Tibial artery (tissue), 4 donors: ENCODE results near the gene NELFA.

Source experiments
- DNase-seq, 2 donors: peaks; one replicate each; pipeline ENCODE4 v3.0.0-alpha.2; 2019
- H3K27ac ChIP-seq, 2 donors: fragments of 200-600 bp; sonication (generic) in 1 of 2; 1 replicate in 1 of 2; 2 replicates in 1 of 2; pipeline ENCODE4 v1.5.1; 2018 to 2019; ENCODE audit warnings: mild to moderate bottlenecking in 1 of 2
- H3K27me3 ChIP-seq, 2 donors: fragments of 200-600 bp; sonication (generic) in 1 of 2; one replicate each; pipeline versions ENCODE4 v1.5.1 to v1.6.0; 2016 to 2019
- H3K36me3 ChIP-seq, 3 donors: fragments of 200-600 bp; sonication (generic) in 2 of 3; one replicate each; pipeline ENCODE4 v1.5.1; 2016 to 2019; ENCODE audit warnings: mild to moderate bottlenecking in 2 of 3
- H3K4me1 ChIP-seq, 4 donors: fragments of 200-600 bp; sonication (generic) in 2 of 4; 1 replicate in 3 of 4; 2 replicates in 1 of 4; pipeline ENCODE4 v1.5.1; 2016 to 2019
- H3K4me3 ChIP-seq, 2 donors: fragments of 200-600 bp; sonication (generic) in 1 of 2; 1 replicate in 1 of 2; 2 replicates in 1 of 2; pipeline ENCODE4 v1.5.1; 2018 to 2019; ENCODE audit warnings: mild to moderate bottlenecking in 2 of 2
- H3K9me3 ChIP-seq, 3 donors: fragments of 200-600 bp; sonication (generic) in 1 of 3; one replicate each; pipeline ENCODE4 v1.5.1; 2016 to 2019
- CTCF ChIP-seq, 2 experiments: fragments of 200-600 bp in 1 of 2; fragments of 450-650 bp in 1 of 2; IDR thresholded peaks; one replicate each; pipeline ENCODE4 v1.5.1; 2017 to 2019; ENCODE audit warnings: antibody characterized with exemption in 2 of 2, mild to moderate bottlenecking in 1 of 2, moderate library complexity in 1 of 2
- intact Hi-C: fragments of 100-400 bp; cut with DNase I; formaldehyde crosslinking; loops from one replicate; pipeline ENCODE4 v1.15.0; 2023; ENCODE audit warnings: low total_unique reads

The NELFA gene

DNA sequence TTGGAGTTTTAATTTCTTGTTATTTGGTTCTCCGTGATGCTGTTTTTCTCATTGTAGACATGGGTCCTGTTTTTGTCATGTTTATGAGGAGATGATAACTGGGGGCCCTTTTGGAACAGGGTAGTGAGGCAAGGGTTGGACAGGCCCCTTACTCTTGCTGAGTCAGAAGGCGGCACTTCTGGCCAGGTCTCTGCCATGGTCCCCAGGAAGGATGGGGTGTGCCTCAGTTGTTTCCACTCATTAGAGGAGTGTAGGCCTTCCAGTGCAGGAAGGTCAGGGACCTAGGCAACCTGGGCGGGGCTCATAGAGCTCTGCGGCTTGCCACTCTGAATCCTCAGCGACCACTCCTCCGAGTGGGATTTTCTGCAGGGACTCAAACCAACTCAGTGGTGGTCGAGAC lies 68.2 kb downstream of the NELFA start:
- no peak overlapping the region for H3K4me3 ChIP-seq
- intact Hi-C loops, result no loop called here
- DNase-seq, result no peak
- H3K9me3 ChIP-seq, result no peaks in the 10 kb centered on the region
- no peak overlapping the region for H3K27ac ChIP-seq
- H3K27me3 ChIP-seq, result no peaks in the 10 kb centered on the region
- H3K36me3 ChIP-seq, result peaks cover 24 to 77% (median 44%) of the 10 kb centered on the region in 3 donors
- H3K4me1 ChIP-seq, result no peaks in the 10 kb centered on the region
- no peak for TF ChIP-seq CTCF (IDR thresholded peaks at IDR 0.05)

DNA sequence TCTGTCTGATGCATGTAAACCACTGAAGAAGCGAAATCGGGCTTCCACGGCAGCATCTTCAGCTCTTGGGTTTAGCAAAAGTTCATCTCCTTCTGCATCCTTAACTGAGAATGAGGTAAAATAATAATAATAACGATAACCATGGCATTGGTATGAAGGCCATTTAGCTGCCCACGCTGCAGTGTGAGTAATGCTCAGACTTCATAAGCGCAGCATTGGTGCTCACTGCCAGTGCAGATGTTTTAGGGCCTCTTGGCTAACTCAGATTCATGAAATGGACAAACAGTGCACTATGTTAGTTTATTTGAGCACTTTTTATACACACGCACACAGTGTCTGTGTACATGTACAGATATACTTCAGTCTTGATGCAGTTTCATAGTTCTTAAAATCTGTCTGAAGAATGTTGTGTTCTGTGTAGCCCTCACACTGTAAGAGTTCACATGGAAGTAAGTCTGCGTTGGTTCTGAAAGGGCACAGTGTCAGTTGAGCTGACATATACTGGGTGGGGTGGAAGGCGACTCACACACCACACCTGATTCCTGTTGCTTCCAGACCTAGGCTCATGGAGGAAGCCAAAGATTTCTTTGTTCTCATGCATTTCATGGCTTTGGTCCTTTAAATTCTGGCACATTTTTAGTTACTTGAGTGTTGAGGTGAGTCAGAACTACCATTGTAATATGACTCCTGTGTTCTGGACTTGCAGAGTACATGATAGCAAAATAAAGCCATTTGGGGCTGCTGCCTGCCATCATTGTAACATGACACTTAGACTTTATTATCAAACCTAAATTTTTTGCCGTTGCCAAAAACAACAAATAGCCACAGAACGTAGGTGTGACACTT lies 68.9 kb downstream of the NELFA start:
- Histone ChIP-seq H3K27ac (no peak overlapping the region), H3K27me3 (no peaks in the 10 kb centered on the region)

GRCh38 chr4:1938027-1938426 lies 70.7 kb downstream of the NELFA start:
- H3K27me3 ChIP-seq, result no peaks in the 10 kb centered on the region
- peaks cover 30 to 70% (median 49%) of the 10 kb centered on the region in 3 donors for H3K36me3 ChIP-seq

More for the DNA sequence above, 68.9 kb downstream of the NELFA start:
- H3K9me3 ChIP-seq, result no peaks in the 10 kb centered on the region
- H3K4me1 ChIP-seq, result no peaks in the 10 kb centered on the region
- intact Hi-C loops, result no loop called here
- peaks cover 24 to 77% (median 51%) of the 10 kb centered on the region in 3 donors for H3K36me3 ChIP-seq
- H3K4me3 ChIP-seq, result no peak overlapping the region
- DNase-seq, result no peak
- no peak for TF ChIP-seq CTCF (IDR thresholded peaks at IDR 0.05)

DNA sequence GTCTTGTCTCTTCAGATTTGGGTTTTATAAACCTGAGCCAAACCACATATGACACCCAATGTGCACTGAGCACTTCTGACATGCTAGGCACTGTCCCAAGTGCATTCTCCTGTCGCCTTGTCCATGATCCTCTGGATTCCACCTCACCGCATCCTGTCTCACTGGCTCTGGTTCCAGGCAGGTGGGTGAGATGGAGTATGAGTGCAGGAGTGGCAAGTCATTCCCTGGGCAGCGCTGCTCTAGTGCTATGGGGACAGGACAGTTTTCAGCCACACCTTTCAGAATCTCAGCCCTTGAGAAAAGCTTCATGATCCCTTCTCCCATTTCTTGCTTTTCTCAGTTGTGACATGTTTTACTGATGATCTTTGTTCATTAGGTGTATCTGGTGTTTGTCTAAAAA lies 71.2 kb downstream of the NELFA start:
- H3K4me1 ChIP-seq, result no peaks in the 10 kb centered on the region
- H3K9me3 ChIP-seq, result no peaks in the 10 kb centered on the region
- intact Hi-C loops, result no loop called here
- no peak for DNase-seq
- TF ChIP-seq CTCF (IDR thresholded peaks at IDR 0.05), result no peak
- H3K27me3 ChIP-seq, result no peaks in the 10 kb centered on the region
- no peak overlapping the region for H3K27ac ChIP-seq
- H3K36me3 ChIP-seq, result peaks cover 25 to 70% (median 48%) of the 10 kb centered on the region in 3 donors
- no peak overlapping the region for H3K4me3 ChIP-seq

More at GRCh38 chr4:1938027-1938426, 70.7 kb downstream of the NELFA start:
- Histone ChIP-seq H3K4me3 (no peak overlapping the region), H3K4me1 (no peaks in the 10 kb centered on the region), H3K27ac (no peak overlapping the region), H3K9me3 (no peaks in the 10 kb centered on the region)
- no peak for DNase-seq
- intact Hi-C loops, result no loop called here
- no peak for TF ChIP-seq CTCF (IDR thresholded peaks at IDR 0.05)

- H3K4me1 ChIP-seq, result no peaks in the 10 kb centered on the region
- DNase-seq, result no peak
- H3K27ac ChIP-seq, result no peak overlapping the region
- peaks cover 36 to 78% (median 54%) of the 10 kb centered on the region in 3 donors for H3K36me3 ChIP-seq
- no peak for TF ChIP-seq CTCF (IDR thresholded peaks at IDR 0.05)
- no peaks in the 10 kb centered on the region for H3K27me3 ChIP-seq
- H3K4me3 ChIP-seq, result no peak overlapping the region
- intact Hi-C loops, result no loop called here
- H3K9me3 ChIP-seq, result no peaks in the 10 kb centered on the region
Observed at GRCh38 chr4:1933700-1934099, 75.1 kb downstream of the NELFA start.
